RWPE2 (cell line): ENCODE results near the gene PACS1.
"Not testable (repeated sequence)": the region's sequence is repeated elsewhere in the genome, so short reads cannot be mapped to it uniquely, and the experiment has no call there.

Experiments used
- ATAC-seq: fragments of 200-7000 bp; cut with Tn5 transposase; 3 replicates; pipeline ENCODE4 v1.9.1; 2021; ENCODE audit warnings: low read depth
- DNase-seq: peaks from one replicate; pipeline ENCODE4 v3.0.0-alpha.2; 2020; ENCODE audit warnings: low spot score
- H3K27ac ChIP-seq: fragments of 450-650 bp; 2 replicates; pipeline ENCODE4 v1.5.1; 2017; ENCODE audit warnings: mild to moderate bottlenecking; ENCODE audit not compliant: poor library complexity, severe bottlenecking
- H3K27me3 ChIP-seq: fragments of 250-450 bp; sonication (Bioruptor Pico); 2 replicates; pipeline ENCODE4 v1.5.1; 2021; ENCODE audit warnings: mild to moderate bottlenecking, moderate library complexity; ENCODE audit not compliant: insufficient read depth, poor library complexity, severe bottlenecking
- H3K36me3 ChIP-seq: fragments of 250-450 bp; sonication (Bioruptor Pico); 2 replicates; pipeline ENCODE4 v1.5.1; 2020; ENCODE audit warnings: low read depth, mild to moderate bottlenecking, moderate library complexity
- H3K4me1 ChIP-seq: fragments of 250-450 bp; sonication (Bioruptor Pico); 2 replicates; pipeline ENCODE4 v1.5.1; 2021; ENCODE audit warnings: mild to moderate bottlenecking, moderate library complexity; ENCODE audit not compliant: insufficient read depth, poor library complexity, severe bottlenecking
- H3K4me3 ChIP-seq: fragments of 250-450 bp; sonication (Bioruptor Pico); 2 replicates; pipeline ENCODE4 v1.5.1; 2021; ENCODE audit warnings: mild to moderate bottlenecking, moderate library complexity; ENCODE audit not compliant: severe bottlenecking
- H3K9me3 ChIP-seq: fragments of 250-450 bp; sonication (Bioruptor Pico); 2 replicates; pipeline ENCODE4 v1.5.1; 2021; ENCODE audit warnings: mild to moderate bottlenecking, moderate library complexity; ENCODE audit not compliant: severe bottlenecking
- CTCF ChIP-seq: fragments of 450-650 bp; IDR thresholded peaks from one replicate; pipeline ENCODE4 v1.5.1; 2017; ENCODE audit warnings: mild to moderate bottlenecking, moderate library complexity; ENCODE audit not compliant: poor library complexity, severe bottlenecking

Gene PACS1

GRCh38 chr11:66248903-66249302, 178.8 kb downstream of the PACS1 start:
- no peak for ATAC-seq
- no peak for TF ChIP-seq CTCF

GRCh38 chr11:66251809-66252208, 181.7 kb downstream of the PACS1 start:
- no peak for TF ChIP-seq CTCF
- ATAC-seq = no peak
- DNase-seq = no peak
- H3K4me3 ChIP-seq = no peak overlapping the region
- no peak overlapping the region for H3K27ac ChIP-seq
- no peaks in the 10 kb centered on the region for H3K9me3 ChIP-seq
- no peaks in the 10 kb centered on the region for H3K4me1 ChIP-seq
- no peaks in the 10 kb centered on the region for H3K36me3 ChIP-seq
- no peaks in the 10 kb centered on the region for H3K27me3 ChIP-seq

More at GRCh38 chr11:66248903-66249302, 178.8 kb downstream of the PACS1 start:
- no peak for DNase-seq
- Histone ChIP-seq H3K9me3 (no peaks in the 10 kb centered on the region), H3K4me1 (no peaks in the 10 kb centered on the region), H3K27me3 (no peaks in the 10 kb centered on the region), H3K36me3 (no peaks in the 10 kb centered on the region), H3K4me3 (no peak overlapping the region), H3K27ac (no peak overlapping the region)

DNA sequence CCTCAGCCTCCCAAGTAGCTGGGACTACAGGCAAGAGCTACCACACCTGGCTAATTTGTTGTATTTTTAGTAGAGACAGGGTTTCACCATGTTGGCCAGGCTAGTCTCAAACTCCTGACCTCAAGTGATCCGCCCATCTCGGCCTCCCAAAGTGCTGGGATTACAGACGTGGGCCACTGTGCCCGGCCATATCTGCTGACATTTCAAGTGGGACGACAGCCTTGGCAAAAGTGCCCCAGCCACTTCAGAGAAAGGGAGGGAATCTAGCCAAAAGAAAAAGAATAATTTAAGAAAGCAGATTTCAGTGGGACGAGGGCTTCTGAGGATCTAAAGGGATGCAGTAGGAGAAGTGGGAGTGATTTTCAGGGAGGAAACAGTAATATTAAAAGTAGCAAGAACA, 183.0 kb downstream of the PACS1 start:
- not testable (repeated sequence) for H3K36me3 ChIP-seq

GRCh38 chr11:66258473-66258893, 188.4 kb downstream of the PACS1 start:
- H3K27me3 ChIP-seq = no peaks in the 10 kb centered on the region
- no peaks in the 10 kb centered on the region for H3K4me1 ChIP-seq
- H3K27ac ChIP-seq = peak overlapping the region; percentile 72
- peaks cover 21% of the 10 kb centered on the region for H3K36me3 ChIP-seq
- H3K4me3 ChIP-seq = peak overlapping the region; percentile 74
- TF ChIP-seq CTCF = peak; percentile 78
- ATAC-seq = peak; percentile 1; the same call in 2 of the 3 replicates
- peak; percentile 55 for DNase-seq
- H3K9me3 ChIP-seq = no peaks in the 10 kb centered on the region

More for the DNA sequence above, 183.0 kb downstream of the PACS1 start:
- not testable (repeated sequence) for H3K4me3 ChIP-seq, H3K27ac ChIP-seq, H3K4me1 ChIP-seq, ATAC-seq, DNase-seq, H3K27me3 ChIP-seq, H3K9me3 ChIP-seq

- no peak for TF ChIP-seq CTCF
- Histone ChIP-seq H3K27ac (no peak overlapping the region), H3K9me3 (no peaks in the 10 kb centered on the region), H3K4me3 (no peak overlapping the region), H3K4me1 (no peaks in the 10 kb centered on the region), H3K27me3 (no peaks in the 10 kb centered on the region), H3K36me3 (peaks cover 21% of the 10 kb centered on the region)
- ATAC-seq (no peak), DNase-seq (no peak)
Measured at GRCh38 chr11:66259225-66259624, 189.2 kb downstream of the PACS1 start.
